GM12892 (cell line): ENCODE data around the gene ADGRE2.

ENCODE experiments used
- POLR2A ChIP-seq: IDR thresholded peaks from 2 replicates; pipeline ENCODE4 v1.6.1; 2011; ENCODE audit warnings: low read depth, low read length, control low read depth
- POLR2AphosphoS5 ChIP-seq: IDR thresholded peaks from 2 replicates; pipeline ENCODE4 v1.6.1; 2011; ENCODE audit warnings: low read depth, low read length, control low read depth

DNA sequence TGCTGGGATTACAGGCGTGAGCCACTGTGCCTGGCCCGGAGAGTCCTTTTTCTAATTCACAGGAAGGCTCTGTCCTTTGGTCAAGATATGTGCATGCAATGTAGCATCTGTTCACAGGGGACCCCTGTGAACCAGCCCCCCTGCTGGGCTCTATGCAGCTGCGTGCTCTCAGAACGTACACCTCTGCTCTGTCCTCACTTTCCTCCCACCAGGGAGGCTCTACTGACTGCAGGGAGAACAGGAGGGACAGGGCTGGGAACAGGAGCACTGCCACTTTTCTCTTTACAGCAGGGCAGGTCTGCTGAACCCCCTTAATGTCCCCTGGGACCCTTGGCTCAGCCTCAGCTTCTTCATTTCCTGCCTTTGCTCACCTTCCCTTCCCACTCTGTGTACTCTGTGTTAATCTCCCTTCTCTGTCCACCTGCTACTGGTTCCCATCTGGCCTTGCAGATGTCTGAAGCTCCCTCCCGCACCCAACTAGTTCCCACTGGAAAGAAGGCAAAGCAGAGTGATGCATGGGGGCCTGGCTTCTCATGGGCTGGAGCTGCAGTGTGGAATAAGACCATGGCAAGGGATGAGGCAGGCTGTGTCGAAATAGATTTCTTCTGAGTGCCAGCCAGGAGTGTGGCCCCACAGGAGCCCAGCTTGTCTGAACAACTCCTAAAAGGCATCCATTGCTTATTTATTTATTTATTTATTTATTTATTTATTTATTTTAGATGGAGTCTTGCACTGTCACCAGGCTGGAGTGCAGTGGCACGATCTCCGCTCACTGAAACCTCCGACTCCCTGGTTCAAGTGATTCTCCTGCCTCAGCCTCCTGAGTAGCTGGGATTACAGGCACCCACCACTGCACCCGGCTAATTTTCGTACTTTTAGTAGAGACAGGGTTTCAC lies 7.2 kb downstream of the ADGRE2 start:
- TF ChIP-seq POLR2AphosphoS5 (no peak), POLR2A (no peak)
